Osteocyte (in vitro differentiated cells): ENCODE data around the gene ZNF532. TPM values are rescaled to one million over a fixed set of nuclear protein-coding genes. Genes with fewer than 3 reads are reported as not detected.
A peak's percentile ranks its signal among the peaks of the same experiment; 100 is the strongest.

Source experiments
- DNase-seq: peaks from one replicate; pipeline ENCODE4 v3.0.0; 2021; ENCODE audit warnings: mixed read lengths; ENCODE audit not compliant: unreplicated experiment; ENCODE audit errors: extremely low spot score
- H3K27ac Mint-ChIP-seq: one replicate; pipeline ENCODE4 v1.8.0; 2021; ENCODE audit warnings: mild to moderate bottlenecking, mixed read lengths; ENCODE audit not compliant: unreplicated experiment
- H3K27me3 Mint-ChIP-seq: one replicate; pipeline ENCODE4 v1.8.0; 2021; ENCODE audit warnings: mixed read lengths; ENCODE audit not compliant: unreplicated experiment
- H3K36me3 Mint-ChIP-seq: one replicate; pipeline ENCODE4 v1.8.0; 2021; ENCODE audit warnings: mixed read lengths; ENCODE audit not compliant: unreplicated experiment
- H3K4me1 Mint-ChIP-seq: one replicate; pipeline ENCODE4 v1.8.0; 2021; ENCODE audit warnings: mixed read lengths; ENCODE audit not compliant: unreplicated experiment
- H3K4me3 Mint-ChIP-seq: one replicate; pipeline ENCODE4 v1.8.0; 2021; ENCODE audit warnings: mild to moderate bottlenecking, moderate library complexity, mixed read lengths; ENCODE audit not compliant: unreplicated experiment
- H3K9me3 Mint-ChIP-seq: one replicate; pipeline ENCODE4 v1.8.0; 2021; ENCODE audit warnings: mixed read lengths; ENCODE audit not compliant: unreplicated experiment
- total RNA-seq: library from RNA; stranded (reverse); gene quantifications from 2 replicates; pipeline ENCODE4 v1.2.1, GENCODE V29; 2021
- TF ChIP-seq, protein P1 (sequence below): fragments of 200-600 bp; sonication (generic); IDR thresholded peaks from 2 replicates; pipeline ENCODE4 v1.5.0; 2021; ENCODE audit warnings: antibody characterized with exemption, mild to moderate bottlenecking, moderate library complexity

The ZNF532 gene
- total RNA-seq, 1 donor from 2014 or later, result 92.7 TPM

GRCh38 chr18:58866066-58866772 is 1.5 kb downstream of the ZNF532 start:
- TF ChIP-seq, protein P1, sequence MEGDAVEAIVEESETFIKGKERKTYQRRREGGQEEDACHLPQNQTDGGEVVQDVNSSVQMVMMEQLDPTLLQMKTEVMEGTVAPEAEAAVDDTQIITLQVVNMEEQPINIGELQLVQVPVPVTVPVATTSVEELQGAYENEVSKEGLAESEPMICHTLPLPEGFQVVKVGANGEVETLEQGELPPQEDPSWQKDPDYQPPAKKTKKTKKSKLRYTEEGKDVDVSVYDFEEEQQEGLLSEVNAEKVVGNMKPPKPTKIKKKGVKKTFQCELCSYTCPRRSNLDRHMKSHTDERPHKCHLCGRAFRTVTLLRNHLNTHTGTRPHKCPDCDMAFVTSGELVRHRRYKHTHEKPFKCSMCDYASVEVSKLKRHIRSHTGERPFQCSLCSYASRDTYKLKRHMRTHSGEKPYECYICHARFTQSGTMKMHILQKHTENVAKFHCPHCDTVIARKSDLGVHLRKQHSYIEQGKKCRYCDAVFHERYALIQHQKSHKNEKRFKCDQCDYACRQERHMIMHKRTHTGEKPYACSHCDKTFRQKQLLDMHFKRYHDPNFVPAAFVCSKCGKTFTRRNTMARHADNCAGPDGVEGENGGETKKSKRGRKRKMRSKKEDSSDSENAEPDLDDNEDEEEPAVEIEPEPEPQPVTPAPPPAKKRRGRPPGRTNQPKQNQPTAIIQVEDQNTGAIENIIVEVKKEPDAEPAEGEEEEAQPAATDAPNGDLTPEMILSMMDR, result no peak
- Mint-ChIP-seq H3K27me3 (no peaks in the 10 kb centered on the region), H3K4me3 (peak overlapping the region; percentile 76), H3K36me3 (peaks cover 33% of the 10 kb centered on the region), H3K9me3 (no peaks in the 10 kb centered on the region), H3K4me1 (peaks cover 78% of the 10 kb centered on the region), H3K27ac (peak overlapping the region; percentile 97)
- DNase-seq, result no peak

DNA sequence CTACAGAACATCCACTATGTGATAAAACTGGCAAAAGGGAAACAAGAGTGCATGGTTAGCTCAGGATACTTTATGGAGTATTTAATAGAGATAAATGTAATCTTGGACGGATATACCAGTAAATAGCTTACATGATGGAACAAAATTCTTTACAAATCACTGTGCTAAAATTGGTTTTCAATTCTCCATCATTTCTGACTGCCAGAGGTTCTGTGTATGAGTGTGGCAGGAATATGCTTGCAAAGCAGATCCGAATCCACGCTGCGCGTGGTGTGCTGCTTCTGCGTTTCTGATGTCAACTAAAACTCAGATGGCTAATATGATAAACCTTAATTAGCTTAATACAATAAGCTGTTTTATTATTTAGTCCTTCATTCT is 2.1 kb downstream of the ZNF532 start:
- H3K27ac Mint-ChIP-seq, result peak overlapping the region; percentile 97
- no peaks in the 10 kb centered on the region for H3K27me3 Mint-ChIP-seq
- H3K9me3 Mint-ChIP-seq, result no peaks in the 10 kb centered on the region
- DNase-seq, result no peak
- TF ChIP-seq, protein P1, result no peak
- H3K4me3 Mint-ChIP-seq, result peak overlapping the region; percentile 76
- H3K36me3 Mint-ChIP-seq, result peaks cover 34% of the 10 kb centered on the region
- peaks cover 79% of the 10 kb centered on the region for H3K4me1 Mint-ChIP-seq

- Mint-ChIP-seq H3K27me3 (no peaks in the 10 kb centered on the region), H3K4me1 (peaks cover 80% of the 10 kb centered on the region), H3K9me3 (no peaks in the 10 kb centered on the region), H3K27ac (peak overlapping the region; percentile 97), H3K36me3 (peaks cover 34% of the 10 kb centered on the region), H3K4me3 (peak overlapping the region; percentile 22)
- no peak for DNase-seq
- TF ChIP-seq, protein P1, result no peak
These were observed 2.7 kb downstream of the ZNF532 start for GRCh38 chr18:58867281-58867961.

DNA sequence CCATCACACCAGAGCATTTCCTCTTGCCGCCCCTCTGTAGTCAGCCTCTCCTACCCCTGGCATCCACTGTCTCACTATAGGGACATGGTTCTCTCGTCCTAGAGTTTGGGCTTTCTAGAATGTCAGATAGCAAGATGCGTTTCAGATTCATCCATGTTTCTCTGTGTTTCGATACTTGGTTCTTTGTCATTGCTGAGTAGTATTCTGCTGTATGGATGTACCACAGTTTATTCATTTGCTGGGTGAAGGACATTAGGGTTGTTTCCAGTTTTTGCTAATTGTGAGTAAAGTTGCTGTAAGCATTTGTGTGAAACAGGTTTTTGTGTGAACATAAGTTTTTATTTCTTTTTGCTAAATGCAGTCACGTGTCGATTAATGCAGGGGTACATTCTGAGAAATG is 3.8 kb downstream of the ZNF532 start:
- Mint-ChIP-seq H3K36me3 (peaks cover 39% of the 10 kb centered on the region), H3K4me1 (peaks cover 78% of the 10 kb centered on the region), H3K27me3 (no peaks in the 10 kb centered on the region), H3K4me3 (no peak overlapping the region), H3K9me3 (no peaks in the 10 kb centered on the region), H3K27ac (no peak overlapping the region)
- TF ChIP-seq, protein P1, result no peak
- DNase-seq, result no peak

DNA sequence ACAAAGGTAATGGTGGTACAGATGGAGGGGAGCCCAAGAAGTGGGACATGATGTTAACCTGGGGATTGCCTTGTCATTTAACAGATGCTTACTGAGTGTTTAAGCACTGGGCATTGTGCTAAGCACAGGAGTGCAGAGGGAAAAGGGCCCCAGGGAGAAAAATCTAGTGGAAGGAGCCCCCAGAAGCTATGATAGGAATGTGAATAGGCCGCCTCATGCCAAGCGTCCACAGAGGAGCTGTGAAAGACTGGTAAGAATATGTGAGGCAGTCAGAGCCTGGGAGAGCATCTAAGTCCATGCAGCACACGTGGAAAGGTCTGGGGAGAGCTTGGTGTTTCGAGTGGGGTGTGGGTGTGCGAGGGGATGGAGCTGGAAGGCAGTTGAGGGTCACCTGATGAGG is 5.5 kb downstream of the ZNF532 start:
- TF ChIP-seq, protein P1, result no peak
- peaks cover 40% of the 10 kb centered on the region for H3K36me3 Mint-ChIP-seq
- no peaks in the 10 kb centered on the region for H3K9me3 Mint-ChIP-seq
- H3K4me1 Mint-ChIP-seq, result peaks cover 80% of the 10 kb centered on the region
- peak overlapping the region; percentile 91 for H3K27ac Mint-ChIP-seq
- H3K27me3 Mint-ChIP-seq, result no peaks in the 10 kb centered on the region
- H3K4me3 Mint-ChIP-seq, result peak overlapping the region; percentile 8
- DNase-seq, result no peak
